T-helper 17 cell (primary cell): ENCODE data around the gene AFF3. TPM values are rescaled to one million over a fixed set of nuclear protein-coding genes. Genes with fewer than 3 reads are reported as not detected.

Source experiments
- ATAC-seq: fragments of 150-1000 bp; cut with Tn5 transposase; 2 replicates; pipeline ENCODE4 v1.10.0; 2021; ENCODE audit warnings: mild to moderate bottlenecking, moderate library complexity
- DNase-seq, 3 donors: peaks; one replicate each; pipeline versions ENCODE4 v3.0.0 to v3.0.0-alpha.2; 2020 to 2021
- H3K9me3 ChIP-seq: one replicate; pipeline ENCODE4 v1.7.0; 2013; ENCODE audit warnings: low read length, mild to moderate bottlenecking; ENCODE audit not compliant: control insufficient read depth, poor library complexity, severe bottlenecking
- H3K27ac Mint-ChIP-seq: one replicate; pipeline ENCODE4 v1.8.0; 2022; ENCODE audit warnings: mild to moderate bottlenecking, moderate library complexity, mixed read lengths
- H3K27me3 Mint-ChIP-seq: one replicate; pipeline ENCODE4 v1.8.0; 2022; ENCODE audit warnings: mixed read lengths
- H3K36me3 Mint-ChIP-seq: one replicate; pipeline ENCODE4 v1.8.0; 2022; ENCODE audit warnings: low read depth, mixed read lengths
- H3K4me1 Mint-ChIP-seq: one replicate; pipeline ENCODE4 v1.8.0; 2022; ENCODE audit warnings: mild to moderate bottlenecking, mixed read lengths
- H3K4me3 Mint-ChIP-seq: one replicate; pipeline ENCODE4 v1.8.0; 2022; ENCODE audit warnings: mild to moderate bottlenecking, moderate library complexity, mixed read lengths
- total RNA-seq, 4 donors: library from RNA in 2 of 4; stranded (reverse) in 2 of 4; gene quantifications; one replicate each; pipeline ENCODE4 v1.2.3 and lab custom pipeline; 2022 to 2026

AFF3 gene
- total RNA-seq, 2 donors from 2014 or later: 6.5 to 14.4 TPM

DNA sequence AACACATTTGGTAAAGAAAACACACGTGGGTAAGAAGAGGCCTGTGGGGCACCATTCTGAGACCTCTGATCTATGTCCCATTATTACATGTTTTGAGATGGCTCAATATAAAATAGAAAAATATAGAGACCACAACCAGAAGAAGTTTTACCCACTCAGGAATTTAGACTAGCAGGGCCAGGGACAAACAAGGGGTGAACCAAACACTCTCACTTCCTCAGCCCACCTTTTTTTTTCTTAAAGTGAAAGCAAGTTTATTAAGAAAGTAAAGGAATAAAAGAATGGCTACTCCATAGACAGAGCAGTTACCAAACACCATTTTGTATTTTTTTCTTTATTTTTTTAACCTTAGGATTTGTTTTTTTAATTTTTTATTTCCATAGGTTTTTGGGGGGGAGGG, 533.5 kb downstream of the AFF3 start:
- H3K36me3 Mint-ChIP-seq: no peaks in the 10 kb centered on the region
- peaks cover 14% of the 10 kb centered on the region for H3K27me3 Mint-ChIP-seq
- H3K4me1 Mint-ChIP-seq: no peaks in the 10 kb centered on the region
- H3K9me3 ChIP-seq: no peaks in the 10 kb centered on the region
- ATAC-seq (no peak), DNase-seq (no peak)
- H3K27ac Mint-ChIP-seq: no peak overlapping the region
- no peak overlapping the region for H3K4me3 Mint-ChIP-seq

DNA sequence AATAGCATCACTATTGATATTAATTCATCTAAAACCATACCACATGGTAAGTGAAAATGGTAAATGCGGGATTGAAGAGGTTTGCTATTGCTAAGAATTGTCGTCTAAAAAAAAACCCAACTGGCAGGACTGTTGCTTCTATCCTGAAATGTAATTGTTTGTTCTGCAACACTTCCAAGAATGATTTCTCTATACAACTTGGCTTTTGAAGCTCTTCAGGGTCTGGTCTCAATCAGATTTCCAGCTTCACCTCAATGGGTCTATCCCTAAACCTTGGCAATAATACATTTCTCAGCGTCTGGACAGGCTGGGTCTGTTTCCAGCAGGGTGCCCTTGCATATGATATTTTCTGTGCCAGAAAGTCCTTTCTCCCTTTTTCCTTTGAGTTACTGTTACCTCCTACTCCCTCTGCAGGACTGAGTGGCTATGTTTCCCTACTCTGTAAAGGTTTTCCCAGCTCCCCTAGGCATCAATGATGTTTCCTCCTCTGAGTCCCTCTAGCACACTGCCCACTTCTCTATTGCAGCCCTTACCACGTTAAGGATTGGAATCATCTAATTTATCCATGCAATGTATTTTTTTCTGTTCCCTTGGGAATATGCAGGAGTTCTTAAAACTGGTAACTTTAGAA, 534.4 kb downstream of the AFF3 start:
- no peak for ATAC-seq
- Mint-ChIP-seq H3K27ac (no peak overlapping the region), H3K4me3 (no peak overlapping the region), H3K36me3 (no peaks in the 10 kb centered on the region), H3K27me3 (peaks cover 14% of the 10 kb centered on the region), H3K4me1 (no peaks in the 10 kb centered on the region)
- DNase-seq: no peak
- no peaks in the 10 kb centered on the region for H3K9me3 ChIP-seq

DNA sequence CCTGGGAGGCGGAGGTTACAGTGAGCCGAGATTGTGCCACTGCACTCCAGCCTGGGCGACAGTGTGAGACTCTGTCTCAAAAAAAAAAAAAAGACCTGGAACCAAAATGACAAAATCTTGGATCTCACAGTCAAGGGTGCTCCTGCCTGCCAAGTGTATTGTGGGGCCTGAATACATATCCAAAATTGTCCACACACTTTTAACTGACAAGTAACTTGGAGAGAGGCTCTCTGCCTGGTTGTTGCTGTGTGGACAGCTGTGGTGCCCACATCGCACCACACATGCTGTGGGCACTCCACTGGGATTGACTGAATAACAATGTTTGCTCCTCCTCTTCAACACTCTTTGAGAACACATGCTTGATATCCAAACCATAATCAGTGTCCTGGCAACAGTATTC, 534.9 kb downstream of the AFF3 start:
- Mint-ChIP-seq H3K36me3 (no peaks in the 10 kb centered on the region), H3K4me1 (no peaks in the 10 kb centered on the region), H3K4me3 (no peak overlapping the region), H3K27me3 (peaks cover 14% of the 10 kb centered on the region), H3K27ac (no peak overlapping the region)
- DNase-seq (no peak), ATAC-seq (no peak)
- no peaks in the 10 kb centered on the region for H3K9me3 ChIP-seq

DNA sequence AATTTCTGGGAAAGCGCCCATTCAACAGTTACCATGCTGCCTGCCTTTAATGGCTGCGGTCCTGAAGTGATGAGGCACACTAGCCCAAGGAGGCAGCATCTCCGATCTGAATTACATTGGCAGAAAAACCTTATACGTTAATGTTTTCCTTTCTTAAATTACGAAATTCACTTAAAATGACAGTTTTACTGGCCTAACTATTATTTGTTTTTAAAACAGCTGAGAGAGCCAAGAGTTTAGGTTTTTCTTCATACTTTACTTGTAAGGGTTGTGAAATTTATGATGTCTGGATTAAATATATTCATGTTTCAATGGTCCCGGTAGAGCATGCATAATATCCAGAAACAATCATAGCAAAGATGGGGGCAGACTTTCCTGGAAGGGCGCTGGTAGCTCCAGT, 537.4 kb downstream of the AFF3 start:
- Mint-ChIP-seq H3K27me3 (peaks cover 23% of the 10 kb centered on the region), H3K4me1 (peaks cover under 1% of the 10 kb centered on the region), H3K36me3 (no peaks in the 10 kb centered on the region), H3K27ac (no peak overlapping the region), H3K4me3 (no peak overlapping the region)
- H3K9me3 ChIP-seq: no peaks in the 10 kb centered on the region
- no peak for ATAC-seq
- DNase-seq: no peak

DNA sequence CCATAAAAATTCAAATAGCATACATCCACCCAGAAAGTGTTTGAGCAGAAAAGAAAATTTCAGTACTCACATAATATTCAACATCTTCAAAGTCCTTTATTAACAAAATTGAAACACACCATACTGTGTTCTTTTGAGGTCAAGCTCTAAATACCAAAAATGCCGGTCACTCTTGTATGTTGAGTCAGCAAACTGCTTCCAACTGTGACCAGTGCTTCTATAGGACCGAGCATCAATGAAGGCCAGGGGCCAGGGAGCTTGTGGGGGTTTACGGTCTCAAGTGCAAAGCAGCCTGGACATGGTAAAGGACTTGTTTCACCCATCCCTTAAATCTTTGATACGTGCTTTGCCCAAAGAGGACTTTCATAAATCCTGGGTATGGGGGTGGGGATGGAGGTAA, 539.9 kb downstream of the AFF3 start:
- no peak overlapping the region for H3K4me3 Mint-ChIP-seq
- no peaks in the 10 kb centered on the region for H3K9me3 ChIP-seq
- no peak for DNase-seq
- ATAC-seq: no peak
- no peak overlapping the region for H3K27ac Mint-ChIP-seq
- H3K36me3 Mint-ChIP-seq: no peaks in the 10 kb centered on the region
- H3K4me1 Mint-ChIP-seq: peaks cover 2% of the 10 kb centered on the region
- peaks cover 27% of the 10 kb centered on the region for H3K27me3 Mint-ChIP-seq

DNA sequence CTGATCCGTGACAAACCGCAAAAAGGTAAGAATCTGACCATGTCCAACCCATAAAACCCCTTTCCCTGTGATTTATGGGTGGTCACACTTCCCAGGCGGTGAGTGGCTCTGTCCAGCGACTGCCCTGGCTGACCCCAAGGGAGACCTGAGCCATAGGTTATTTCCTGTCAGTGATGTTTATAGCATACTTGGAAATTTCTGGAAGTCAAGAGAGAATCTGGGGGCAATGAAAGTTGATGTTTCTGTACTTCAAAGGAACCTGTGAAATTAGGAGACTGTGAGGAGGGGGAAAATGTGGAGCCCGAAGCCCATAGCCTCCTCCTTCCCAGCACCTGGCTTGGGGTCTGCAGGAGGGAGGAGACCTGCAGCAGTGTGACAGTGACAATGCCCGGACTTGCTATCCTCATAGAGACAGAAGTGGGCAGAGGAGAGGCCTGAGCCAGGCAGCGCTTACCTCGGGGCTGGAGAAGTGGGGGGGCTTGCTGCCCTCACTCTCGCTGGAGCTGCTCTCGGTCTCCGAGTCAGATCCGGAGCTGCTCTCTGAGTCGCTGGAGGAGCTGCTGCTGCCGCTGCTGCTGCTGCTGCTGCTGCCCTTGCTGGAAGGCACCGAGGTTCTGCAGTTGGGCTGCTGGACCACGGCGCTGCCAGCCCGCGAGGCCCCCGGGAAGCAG, 541.3 kb downstream of the AFF3 start:
- H3K27ac Mint-ChIP-seq: no peak overlapping the region
- DNase-seq (no peak), ATAC-seq (no peak)
- peaks cover 27% of the 10 kb centered on the region for H3K27me3 Mint-ChIP-seq
- H3K9me3 ChIP-seq: no peaks in the 10 kb centered on the region
- no peak overlapping the region for H3K4me3 Mint-ChIP-seq
- H3K36me3 Mint-ChIP-seq: no peaks in the 10 kb centered on the region
- peaks cover 2% of the 10 kb centered on the region for H3K4me1 Mint-ChIP-seq

DNA sequence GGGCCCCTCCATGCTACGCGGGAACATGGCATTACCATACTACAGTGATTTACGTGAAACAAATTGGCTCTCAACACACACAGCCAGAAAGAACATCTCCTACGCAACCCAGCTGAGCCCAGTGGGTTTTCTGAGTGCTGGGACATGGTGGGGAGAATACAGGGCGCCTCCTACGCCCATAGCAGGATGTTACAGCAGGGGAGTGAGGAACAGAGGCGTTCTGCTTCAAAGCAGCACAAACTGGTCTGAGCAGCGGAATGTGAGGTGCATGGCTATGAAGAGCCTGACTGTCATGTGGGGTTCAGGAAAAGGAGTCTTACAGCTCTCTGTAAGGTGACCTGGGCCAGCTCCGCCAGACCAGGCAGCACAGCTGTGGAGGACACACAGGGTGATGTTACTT, 543.9 kb downstream of the AFF3 start:
- Mint-ChIP-seq H3K4me3 (no peak overlapping the region), H3K27me3 (peaks cover 14% of the 10 kb centered on the region), H3K4me1 (peaks cover 2% of the 10 kb centered on the region), H3K27ac (no peak overlapping the region), H3K36me3 (no peaks in the 10 kb centered on the region)
- ATAC-seq (no peak), DNase-seq (no peak)
- H3K9me3 ChIP-seq: no peaks in the 10 kb centered on the region

DNA sequence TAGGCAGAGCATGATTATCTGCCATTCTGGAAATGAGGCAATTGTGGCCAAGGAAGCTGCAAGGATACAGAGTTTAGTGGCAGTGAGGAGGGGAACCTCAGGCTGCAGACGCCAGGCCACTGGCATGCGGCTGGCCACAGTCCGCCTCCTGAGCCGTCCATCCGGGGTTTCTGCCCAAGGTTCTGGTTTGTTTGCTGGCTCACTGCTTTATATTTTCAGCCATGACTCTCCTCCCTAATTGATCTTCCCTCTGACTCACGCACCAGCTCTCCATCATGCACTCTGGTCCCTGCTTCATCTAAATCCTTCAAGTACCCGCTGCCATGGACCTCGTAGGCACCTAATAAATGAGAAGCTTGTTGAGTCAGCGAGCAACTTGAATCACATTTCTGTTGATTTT, 544.8 kb downstream of the AFF3 start:
- ATAC-seq: no peak
- peaks cover 2% of the 10 kb centered on the region for H3K4me1 Mint-ChIP-seq
- H3K4me3 Mint-ChIP-seq: no peak overlapping the region
- H3K9me3 ChIP-seq: no peaks in the 10 kb centered on the region
- H3K27me3 Mint-ChIP-seq: peaks cover 14% of the 10 kb centered on the region
- no peak for DNase-seq
- H3K36me3 Mint-ChIP-seq: no peaks in the 10 kb centered on the region
- H3K27ac Mint-ChIP-seq: no peak overlapping the region

DNA sequence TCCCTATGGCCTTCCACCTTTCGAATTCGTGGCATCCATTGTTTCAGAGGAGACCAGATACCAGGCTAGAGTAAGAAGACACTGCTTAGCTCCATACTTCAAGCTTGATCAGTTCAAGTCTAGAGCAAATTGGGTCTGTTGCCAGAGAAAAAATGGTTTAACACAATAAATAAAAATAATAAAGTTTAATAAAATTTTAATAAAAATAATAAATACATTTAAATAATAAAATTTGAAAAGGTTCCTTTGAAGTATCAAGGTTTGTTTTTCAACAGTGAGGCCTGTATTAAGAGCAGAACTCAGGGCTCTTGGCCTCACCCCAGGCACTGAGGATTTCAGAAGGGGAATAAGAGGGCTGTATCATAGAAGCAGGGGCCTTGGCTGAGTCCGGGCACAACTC, 547.0 kb downstream of the AFF3 start:
- DNase-seq (no peak), ATAC-seq (no peak)
- H3K27ac Mint-ChIP-seq: no peak overlapping the region
- H3K36me3 Mint-ChIP-seq: no peaks in the 10 kb centered on the region
- peaks cover 4% of the 10 kb centered on the region for H3K4me1 Mint-ChIP-seq
- H3K4me3 Mint-ChIP-seq: no peak overlapping the region
- H3K9me3 ChIP-seq: no peaks in the 10 kb centered on the region
- peaks cover 5% of the 10 kb centered on the region for H3K27me3 Mint-ChIP-seq

DNA sequence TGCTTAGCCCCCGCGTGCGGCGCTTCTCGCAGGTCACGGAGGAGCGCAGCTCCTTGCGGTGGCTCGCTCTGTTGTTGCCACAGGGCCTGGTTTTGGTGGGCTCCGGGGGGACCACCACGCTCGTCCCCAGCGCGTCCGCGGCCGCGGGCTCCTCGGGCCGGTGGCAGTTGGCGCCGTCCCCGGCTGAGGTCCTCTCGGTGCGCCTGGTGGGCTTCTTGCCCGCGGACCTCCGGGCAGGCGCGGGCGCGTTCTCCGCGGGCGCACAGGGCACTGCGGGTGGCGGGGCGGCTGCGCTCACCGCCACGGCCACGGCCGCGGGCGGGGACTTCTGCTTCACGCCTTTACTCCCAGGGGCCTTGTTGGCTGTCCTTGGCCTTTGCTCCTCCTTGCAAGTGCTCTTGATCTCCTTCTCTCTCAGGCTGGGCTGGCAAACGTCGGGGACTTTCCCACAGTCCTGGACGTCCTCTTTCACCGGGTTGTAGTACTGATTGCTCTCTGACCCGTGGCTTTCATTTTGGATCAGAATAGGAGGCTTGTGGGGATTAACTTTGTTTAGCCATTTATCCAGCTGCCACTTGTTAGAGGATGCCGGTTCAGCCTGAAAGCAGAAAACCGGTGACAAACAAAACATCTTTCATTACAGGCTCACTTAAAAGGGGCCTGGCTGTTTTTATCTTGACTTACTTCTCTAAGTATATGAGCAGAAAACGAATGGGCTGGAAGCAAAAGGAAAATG, 548.5 kb downstream of the AFF3 start:
- Mint-ChIP-seq H3K27ac (no peak overlapping the region), H3K4me1 (peaks cover 2% of the 10 kb centered on the region), H3K36me3 (no peaks in the 10 kb centered on the region), H3K4me3 (no peak overlapping the region), H3K27me3 (no peaks in the 10 kb centered on the region)
- no peaks in the 10 kb centered on the region for H3K9me3 ChIP-seq
- DNase-seq (no peak), ATAC-seq (no peak)

DNA sequence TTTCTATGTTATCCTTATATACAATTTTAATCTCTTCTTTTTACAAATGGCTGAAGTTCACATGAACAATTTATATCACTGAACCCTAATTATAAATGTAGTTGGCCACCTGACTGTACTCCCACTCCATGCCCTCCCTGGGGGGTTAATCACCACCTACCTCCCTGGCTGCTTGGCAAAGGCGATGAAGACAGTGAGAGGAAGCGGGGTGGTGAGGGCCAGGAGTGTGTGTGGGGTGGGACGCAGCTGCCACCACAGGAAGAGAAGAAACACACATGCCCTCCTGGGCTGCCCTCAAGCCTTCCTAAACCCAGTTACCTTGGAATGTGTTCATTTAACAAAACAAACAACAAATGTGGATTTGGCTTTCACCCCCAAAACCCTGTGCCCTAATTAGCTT, 565.6 kb downstream of the AFF3 start:
- H3K9me3 ChIP-seq: no peaks in the 10 kb centered on the region
- no peak overlapping the region for H3K27ac Mint-ChIP-seq
- peaks cover 9% of the 10 kb centered on the region for H3K27me3 Mint-ChIP-seq
- H3K36me3 Mint-ChIP-seq: no peaks in the 10 kb centered on the region
- no peaks in the 10 kb centered on the region for H3K4me1 Mint-ChIP-seq
- no peak overlapping the region for H3K4me3 Mint-ChIP-seq
- DNase-seq (no peak), ATAC-seq (no peak)

DNA sequence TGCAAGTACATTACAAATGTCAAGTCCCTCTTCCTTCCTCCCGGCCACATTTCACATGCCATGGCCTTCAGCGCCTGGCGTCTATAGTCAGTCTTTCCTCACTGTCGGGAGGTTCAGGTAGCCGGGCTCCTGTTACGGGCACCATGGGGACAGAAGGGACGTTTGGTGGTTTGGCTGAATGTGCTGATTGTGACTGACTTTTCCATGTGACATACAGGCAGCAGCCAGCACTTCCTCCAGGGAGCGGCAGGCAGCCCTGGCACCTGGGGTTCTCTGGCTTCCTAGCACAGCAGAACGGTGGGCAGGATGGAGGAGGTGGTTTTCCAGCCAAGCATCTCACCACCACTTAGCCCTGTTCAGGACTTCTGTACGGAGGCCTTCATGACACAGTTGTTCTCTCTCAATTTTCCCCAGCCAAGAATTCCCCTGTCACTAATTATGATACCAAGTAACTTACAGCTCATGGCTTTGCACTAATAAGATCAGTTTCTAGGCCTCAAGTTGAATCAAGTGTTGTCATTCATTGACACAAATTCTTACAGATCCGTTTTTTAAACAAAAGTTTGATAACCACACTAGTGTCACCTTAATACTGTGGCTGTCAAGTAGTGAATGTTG, 568.6 kb downstream of the AFF3 start:
- ATAC-seq (no peak), DNase-seq (no peak)
- Mint-ChIP-seq H3K27me3 (peaks cover 9% of the 10 kb centered on the region), H3K27ac (peak overlapping the region; percentile 32), H3K36me3 (no peaks in the 10 kb centered on the region), H3K4me3 (no peak overlapping the region), H3K4me1 (peaks cover 4% of the 10 kb centered on the region)
- no peaks in the 10 kb centered on the region for H3K9me3 ChIP-seq

DNA sequence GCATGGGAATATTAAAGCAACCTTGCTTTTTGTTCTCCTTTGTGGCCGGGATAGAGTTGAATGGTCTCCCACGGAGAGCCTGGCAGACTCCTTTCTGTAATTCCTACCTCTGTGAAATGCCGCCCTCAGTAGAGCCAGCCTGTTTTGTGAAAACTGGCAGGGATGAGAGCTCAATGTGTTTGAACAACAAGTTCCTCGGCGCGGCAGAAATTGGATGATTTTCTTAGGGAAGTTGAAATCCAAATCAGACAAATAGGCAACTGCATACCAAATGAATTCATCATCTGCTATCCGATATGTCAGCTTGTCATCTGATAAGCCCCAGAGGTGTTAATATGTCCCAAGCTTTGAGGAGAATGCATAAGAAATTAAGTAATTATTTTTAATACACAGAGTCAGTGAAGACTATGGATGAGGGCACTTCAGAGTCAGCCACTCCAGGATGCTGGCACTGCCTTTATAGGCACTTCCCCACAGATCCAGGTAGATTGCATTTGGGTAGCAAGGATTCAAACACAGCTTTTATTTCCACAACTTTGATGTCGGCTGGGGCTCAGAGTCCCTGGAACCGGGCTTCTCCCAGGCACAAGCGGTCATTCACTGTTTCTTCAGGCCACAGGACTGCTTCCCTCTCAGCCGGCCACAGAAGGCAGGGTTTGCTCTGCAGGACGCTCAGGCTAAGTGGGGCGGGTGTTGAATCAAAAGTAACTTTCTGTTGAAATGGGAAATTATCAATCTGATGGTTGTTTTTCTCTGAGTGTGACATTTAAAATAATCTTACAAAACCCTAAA, 569.8 kb downstream of the AFF3 start:
- peaks cover 4% of the 10 kb centered on the region for H3K4me1 Mint-ChIP-seq
- peak overlapping the region; percentile 32 for H3K27ac Mint-ChIP-seq
- no peaks in the 10 kb centered on the region for H3K36me3 Mint-ChIP-seq
- H3K27me3 Mint-ChIP-seq: peaks cover 10% of the 10 kb centered on the region
- ATAC-seq (no peak), DNase-seq (no peak)
- H3K4me3 Mint-ChIP-seq: no peak overlapping the region
- no peaks in the 10 kb centered on the region for H3K9me3 ChIP-seq
